ENCODE data around the gene SPIN3.

DNA sequence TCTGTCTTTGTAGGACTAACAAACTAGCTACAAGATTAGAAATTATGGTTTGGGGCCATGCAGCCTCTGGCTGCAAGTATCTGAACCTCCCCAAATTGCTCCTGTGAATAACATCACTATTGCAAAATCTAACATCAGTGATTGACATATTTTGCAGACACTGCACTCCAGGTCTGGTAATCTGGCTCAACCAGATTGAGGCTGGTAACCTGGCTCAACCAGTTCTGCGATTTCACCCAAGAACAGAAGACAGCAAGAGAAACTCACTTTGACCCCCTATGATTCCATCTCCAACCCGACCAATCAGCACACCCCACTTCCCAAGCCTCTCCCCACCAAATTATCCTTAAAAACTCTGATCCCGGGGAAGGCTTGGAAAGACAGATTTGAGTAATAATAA lies 20.9 kb downstream of the SPIN3 start:
- no peak for TF ChIP-seq POLR2A (IDR thresholded peaks at IDR 0.05)
- TF ChIP-seq, protein P1, sequence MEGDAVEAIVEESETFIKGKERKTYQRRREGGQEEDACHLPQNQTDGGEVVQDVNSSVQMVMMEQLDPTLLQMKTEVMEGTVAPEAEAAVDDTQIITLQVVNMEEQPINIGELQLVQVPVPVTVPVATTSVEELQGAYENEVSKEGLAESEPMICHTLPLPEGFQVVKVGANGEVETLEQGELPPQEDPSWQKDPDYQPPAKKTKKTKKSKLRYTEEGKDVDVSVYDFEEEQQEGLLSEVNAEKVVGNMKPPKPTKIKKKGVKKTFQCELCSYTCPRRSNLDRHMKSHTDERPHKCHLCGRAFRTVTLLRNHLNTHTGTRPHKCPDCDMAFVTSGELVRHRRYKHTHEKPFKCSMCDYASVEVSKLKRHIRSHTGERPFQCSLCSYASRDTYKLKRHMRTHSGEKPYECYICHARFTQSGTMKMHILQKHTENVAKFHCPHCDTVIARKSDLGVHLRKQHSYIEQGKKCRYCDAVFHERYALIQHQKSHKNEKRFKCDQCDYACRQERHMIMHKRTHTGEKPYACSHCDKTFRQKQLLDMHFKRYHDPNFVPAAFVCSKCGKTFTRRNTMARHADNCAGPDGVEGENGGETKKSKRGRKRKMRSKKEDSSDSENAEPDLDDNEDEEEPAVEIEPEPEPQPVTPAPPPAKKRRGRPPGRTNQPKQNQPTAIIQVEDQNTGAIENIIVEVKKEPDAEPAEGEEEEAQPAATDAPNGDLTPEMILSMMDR (IDR thresholded peaks at IDR 0.05), result no peak
- TF ChIP-seq EP300 (IDR thresholded peaks at IDR 0.05), result no peak
